Neural progenitor cell (in vitro differentiated cells): ENCODE data around the gene LHX4. TPM values are rescaled to one million over a fixed set of nuclear protein-coding genes. Genes with fewer than 3 reads are reported as not detected.

Experiments
- DNase-seq: peaks from one replicate; pipeline ENCODE4 v3.0.0-alpha.2; 2016; ENCODE audit warnings: low spot score
- H2AFZ ChIP-seq: fragments of 200-600 bp; sonication (generic); replicated peaks from 2 replicates; pipeline ENCODE4 v1.6.1; 2016; ENCODE audit warnings: antibody characterized with exemption
- H3F3A ChIP-seq: fragments of 200-600 bp; sonication (generic); 2 replicates; pipeline ENCODE4 v1.6.1; 2016; ENCODE audit warnings: antibody characterized with exemption, low read depth
- H3K27ac ChIP-seq: fragments of 200-600 bp; sonication (generic); 2 replicates; pipeline ENCODE4 v1.5.1; 2016; ENCODE audit warnings: mild to moderate bottlenecking
- H3K27me3 ChIP-seq: fragments of 200-600 bp; sonication (generic); 2 replicates; pipeline ENCODE4 v1.6.1; 2016; ENCODE audit warnings: mild to moderate bottlenecking, moderate library complexity
- H3K36me3 ChIP-seq: fragments of 200-600 bp; sonication (generic); 2 replicates; pipeline ENCODE4 v1.5.1; 2016
- H3K4me1 ChIP-seq: fragments of 200-600 bp; sonication (generic); 2 replicates; pipeline ENCODE4 v1.6.1; 2016; ENCODE audit warnings: mixed run types
- H3K4me2 ChIP-seq: fragments of 200-600 bp; sonication (generic); 2 replicates; pipeline ENCODE4 v1.6.1; 2016
- H3K4me3 ChIP-seq: fragments of 200-600 bp; sonication (generic); 2 replicates; pipeline ENCODE4 v1.5.1; 2016
- H3K79me2 ChIP-seq: fragments of 200-600 bp; sonication (generic); 2 replicates; pipeline ENCODE4 v1.6.1; 2016; ENCODE audit warnings: low read depth
- H3K9ac ChIP-seq: fragments of 200-600 bp; sonication (generic); 2 replicates; pipeline ENCODE4 v1.6.1; 2016
- H3K9me3 ChIP-seq: fragments of 200-600 bp; sonication (generic); 2 replicates; pipeline ENCODE4 v1.5.1; 2016; ENCODE audit warnings: low read depth
- H4K20me1 ChIP-seq: fragments of 200-600 bp; sonication (generic); 2 replicates; pipeline ENCODE4 v1.6.1; 2016; ENCODE audit warnings: low read depth
- H3K27ac Mint-ChIP-seq: 3 replicates; pipeline ENCODE4 v1.8.0; 2021; ENCODE audit warnings: mixed read lengths
- H3K27me3 Mint-ChIP-seq: 2 replicates; pipeline ENCODE4 v1.8.0; 2022; ENCODE audit warnings: low read depth, mild to moderate bottlenecking, inconsistent platforms, moderate library complexity, mixed read lengths; ENCODE audit not compliant: insufficient read depth
- H3K36me3 Mint-ChIP-seq: 3 replicates; pipeline ENCODE4 v1.8.0; 2021; ENCODE audit warnings: mixed read lengths
- H3K4me1 Mint-ChIP-seq: 3 replicates; pipeline ENCODE4 v1.8.0; 2021; ENCODE audit warnings: mixed read lengths
- H3K4me3 Mint-ChIP-seq: 3 replicates; pipeline ENCODE4 v1.8.0; 2021; ENCODE audit warnings: mild to moderate bottlenecking, moderate library complexity, mixed read lengths
- H3K9me3 Mint-ChIP-seq: 3 replicates; pipeline ENCODE4 v1.8.0; 2020; ENCODE audit warnings: mixed read lengths
- EZH2 ChIP-seq: fragments of 200-600 bp; sonication (generic); IDR thresholded peaks from 2 replicates; pipeline ENCODE4 v1.6.1; 2017; ENCODE audit warnings: antibody characterized with exemption, mild to moderate bottlenecking, moderate library complexity
- EZH2phosphoT487 ChIP-seq: fragments of 200-600 bp; sonication (generic); IDR thresholded peaks from 2 replicates; pipeline ENCODE4 v1.6.1; 2017; ENCODE audit warnings: antibody characterized with exemption
- total RNA-seq: library from RNA; depleted of rRNA; stranded (reverse); fragments of >200 nt; gene quantifications from 2 replicates; pipeline ENCODE4 v1.2.3, GENCODE V29; 2015; ENCODE audit warnings: low replicate concordance
- TF ChIP-seq, protein P1 (sequence below): fragments of 200-600 bp; sonication (generic); IDR thresholded peaks from 2 replicates; pipeline ENCODE4 v1.5.1; 2017; ENCODE audit warnings: antibody characterized with exemption, mild to moderate bottlenecking

The LHX4 gene
- total RNA-seq, 1 donor from 2014 or later, result not detected

DNA sequence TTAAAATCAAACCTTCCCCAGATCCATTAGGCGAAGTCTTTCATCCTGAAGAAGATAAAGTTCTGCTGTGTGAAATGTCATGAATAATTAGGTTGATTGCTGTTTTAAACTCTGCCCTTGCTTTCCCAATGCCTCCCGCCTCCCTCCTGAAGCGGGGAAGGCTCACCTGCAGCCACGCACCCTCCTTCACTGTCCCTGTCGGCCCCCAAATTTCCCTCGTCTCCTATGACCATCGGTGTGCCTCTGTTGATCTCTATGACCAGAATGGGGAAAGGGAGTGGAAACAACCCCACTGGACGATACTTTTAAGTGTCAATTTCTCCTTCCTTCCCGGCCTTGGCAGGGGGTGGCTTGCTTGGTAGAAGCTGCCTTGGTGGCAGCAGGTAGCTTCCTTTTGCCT, 35.1 kb downstream of the LHX4 start:
- H3K27me3 Mint-ChIP-seq, result no peaks in the 10 kb centered on the region

DNA sequence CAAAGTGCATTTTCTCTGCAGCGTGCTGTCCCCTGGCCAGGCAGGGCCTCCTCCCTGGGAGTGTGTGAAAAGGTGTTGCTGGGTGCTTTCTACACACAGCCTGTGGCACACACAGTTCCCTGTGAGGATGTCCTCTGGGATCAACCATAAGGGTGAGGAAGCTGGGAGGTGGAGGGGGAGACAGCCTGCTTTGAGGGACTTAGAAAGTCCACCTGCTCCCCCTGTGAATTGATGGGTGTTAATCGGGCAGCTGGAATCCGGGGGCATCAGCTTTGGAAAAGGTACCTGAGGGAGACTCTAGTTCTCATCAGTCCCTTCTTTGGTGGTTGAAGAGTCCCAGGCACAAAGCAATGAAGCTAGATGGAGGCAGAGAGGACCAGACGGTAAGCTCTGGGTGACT, 35.8 kb downstream of the LHX4 start:
- H3F3A ChIP-seq, result peaks cover 33% of the 10 kb centered on the region
- H3K9me3 Mint-ChIP-seq, result no peaks in the 10 kb centered on the region
- no peak overlapping the region for H2AFZ ChIP-seq
- no peak overlapping the region for H3K27ac Mint-ChIP-seq
- H3K27me3 Mint-ChIP-seq, result no peaks in the 10 kb centered on the region
- peaks cover 36% of the 10 kb centered on the region for H3K4me1 Mint-ChIP-seq
- H3K9me3 ChIP-seq, result no peaks in the 10 kb centered on the region
- H3K27me3 ChIP-seq, result no peaks in the 10 kb centered on the region
- peaks cover 55% of the 10 kb centered on the region for H3K4me1 ChIP-seq
- no peak overlapping the region for H3K4me3 ChIP-seq
- DNase-seq, result no peak
- TF ChIP-seq, protein P1, sequence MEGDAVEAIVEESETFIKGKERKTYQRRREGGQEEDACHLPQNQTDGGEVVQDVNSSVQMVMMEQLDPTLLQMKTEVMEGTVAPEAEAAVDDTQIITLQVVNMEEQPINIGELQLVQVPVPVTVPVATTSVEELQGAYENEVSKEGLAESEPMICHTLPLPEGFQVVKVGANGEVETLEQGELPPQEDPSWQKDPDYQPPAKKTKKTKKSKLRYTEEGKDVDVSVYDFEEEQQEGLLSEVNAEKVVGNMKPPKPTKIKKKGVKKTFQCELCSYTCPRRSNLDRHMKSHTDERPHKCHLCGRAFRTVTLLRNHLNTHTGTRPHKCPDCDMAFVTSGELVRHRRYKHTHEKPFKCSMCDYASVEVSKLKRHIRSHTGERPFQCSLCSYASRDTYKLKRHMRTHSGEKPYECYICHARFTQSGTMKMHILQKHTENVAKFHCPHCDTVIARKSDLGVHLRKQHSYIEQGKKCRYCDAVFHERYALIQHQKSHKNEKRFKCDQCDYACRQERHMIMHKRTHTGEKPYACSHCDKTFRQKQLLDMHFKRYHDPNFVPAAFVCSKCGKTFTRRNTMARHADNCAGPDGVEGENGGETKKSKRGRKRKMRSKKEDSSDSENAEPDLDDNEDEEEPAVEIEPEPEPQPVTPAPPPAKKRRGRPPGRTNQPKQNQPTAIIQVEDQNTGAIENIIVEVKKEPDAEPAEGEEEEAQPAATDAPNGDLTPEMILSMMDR, result no peak
- TF ChIP-seq EZH2phosphoT487, result no peak
- TF ChIP-seq EZH2, result no peak
- H3K4me2 ChIP-seq, result no peak overlapping the region
- H3K27ac ChIP-seq, result no peak overlapping the region
- no peak overlapping the region for H3K9ac ChIP-seq
- H3K36me3 Mint-ChIP-seq, result peaks cover 2% of the 10 kb centered on the region
- no peaks in the 10 kb centered on the region for H3K36me3 ChIP-seq
- peaks cover 10% of the 10 kb centered on the region for H4K20me1 ChIP-seq
- H3K4me3 Mint-ChIP-seq, result no peak overlapping the region
- H3K79me2 ChIP-seq, result no peaks in the 10 kb centered on the region

More for the DNA sequence above, 35.1 kb downstream of the LHX4 start:
- no peak for DNase-seq
- Histone ChIP-seq H3K36me3 (no peaks in the 10 kb centered on the region), H4K20me1 (peaks cover 5% of the 10 kb centered on the region), H3K4me2 (no peak overlapping the region), H3K4me1 (peaks cover 48% of the 10 kb centered on the region), H3K9ac (no peak overlapping the region), H3K27me3 (no peaks in the 10 kb centered on the region), H2AFZ (no peak overlapping the region), H3K79me2 (no peaks in the 10 kb centered on the region), H3F3A (peaks cover 26% of the 10 kb centered on the region), H3K4me3 (no peak overlapping the region), H3K27ac (no peak overlapping the region), H3K9me3 (no peaks in the 10 kb centered on the region)
- no peak overlapping the region for H3K27ac Mint-ChIP-seq
- H3K4me3 Mint-ChIP-seq, result no peak overlapping the region
- peaks cover 1% of the 10 kb centered on the region for H3K36me3 Mint-ChIP-seq
- no peaks in the 10 kb centered on the region for H3K9me3 Mint-ChIP-seq
- H3K4me1 Mint-ChIP-seq, result peaks cover 33% of the 10 kb centered on the region
- no peak for TF ChIP-seq EZH2
- TF ChIP-seq EZH2phosphoT487, result no peak
- TF ChIP-seq, protein P1, result no peak

DNA sequence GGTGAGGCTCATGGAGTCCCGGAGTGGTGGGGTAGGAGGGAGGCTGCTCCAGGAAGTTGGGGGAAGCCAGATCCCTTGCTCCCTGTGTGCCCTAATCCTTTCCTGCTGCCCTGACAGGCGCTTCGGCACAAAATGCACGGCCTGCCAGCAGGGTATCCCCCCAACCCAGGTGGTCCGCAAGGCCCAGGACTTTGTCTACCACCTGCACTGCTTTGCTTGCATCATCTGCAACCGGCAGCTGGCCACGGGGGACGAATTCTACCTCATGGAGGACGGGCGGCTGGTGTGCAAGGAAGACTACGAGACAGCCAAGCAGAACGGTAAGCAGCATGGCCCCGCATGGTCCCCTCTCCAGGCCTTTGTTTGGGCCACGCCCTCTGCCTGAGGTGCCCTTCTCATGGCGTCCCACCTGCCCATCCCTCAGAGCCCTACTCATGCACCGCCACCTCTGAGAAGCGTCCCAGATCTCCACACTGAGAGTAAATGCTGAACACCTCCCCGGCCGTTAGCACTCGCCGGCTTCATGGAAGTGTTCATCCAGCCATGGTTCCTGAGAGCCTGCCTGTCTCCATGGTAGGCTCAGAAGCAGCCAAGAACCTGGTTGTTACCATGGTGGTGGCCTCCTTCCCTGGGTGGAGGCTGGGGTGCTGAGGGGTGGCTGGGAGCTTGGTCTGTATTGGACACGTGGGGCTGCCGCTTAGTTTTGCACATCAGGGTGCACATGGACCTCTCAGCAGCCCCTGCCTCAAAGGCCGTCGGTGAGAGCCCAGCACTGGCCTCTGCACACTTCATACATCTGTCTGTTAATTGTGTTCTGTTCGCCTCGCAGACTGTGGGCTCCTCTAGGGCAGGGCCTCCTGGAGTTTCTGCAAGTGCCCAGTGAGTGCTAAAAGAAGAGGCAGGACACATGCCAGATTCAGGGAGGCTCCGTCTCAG, 36.5 kb downstream of the LHX4 start:
- Histone ChIP-seq H3F3A (peaks cover 38% of the 10 kb centered on the region), H3K9ac (no peak overlapping the region), H3K4me1 (peaks cover 62% of the 10 kb centered on the region), H4K20me1 (peaks cover 16% of the 10 kb centered on the region), H3K79me2 (no peaks in the 10 kb centered on the region), H3K4me3 (no peak overlapping the region), H3K27me3 (no peaks in the 10 kb centered on the region), H3K36me3 (no peaks in the 10 kb centered on the region), H3K9me3 (no peaks in the 10 kb centered on the region), H3K27ac (no peak overlapping the region), H2AFZ (no peak overlapping the region), H3K4me2 (no peak overlapping the region)
- H3K27me3 Mint-ChIP-seq, result no peaks in the 10 kb centered on the region
- TF ChIP-seq EZH2phosphoT487 (no peak), EZH2 (no peak)
- TF ChIP-seq, protein P1, result no peak
- H3K4me3 Mint-ChIP-seq, result no peak overlapping the region
- H3K4me1 Mint-ChIP-seq, result peaks cover 40% of the 10 kb centered on the region
- no peaks in the 10 kb centered on the region for H3K9me3 Mint-ChIP-seq
- DNase-seq, result no peak
- peak overlapping the region; percentile 85 for H3K27ac Mint-ChIP-seq
- H3K36me3 Mint-ChIP-seq, result peaks cover 4% of the 10 kb centered on the region
